Measurements from ENCODE around the gene AFAP1.

- TF ChIP-seq, protein P1, sequence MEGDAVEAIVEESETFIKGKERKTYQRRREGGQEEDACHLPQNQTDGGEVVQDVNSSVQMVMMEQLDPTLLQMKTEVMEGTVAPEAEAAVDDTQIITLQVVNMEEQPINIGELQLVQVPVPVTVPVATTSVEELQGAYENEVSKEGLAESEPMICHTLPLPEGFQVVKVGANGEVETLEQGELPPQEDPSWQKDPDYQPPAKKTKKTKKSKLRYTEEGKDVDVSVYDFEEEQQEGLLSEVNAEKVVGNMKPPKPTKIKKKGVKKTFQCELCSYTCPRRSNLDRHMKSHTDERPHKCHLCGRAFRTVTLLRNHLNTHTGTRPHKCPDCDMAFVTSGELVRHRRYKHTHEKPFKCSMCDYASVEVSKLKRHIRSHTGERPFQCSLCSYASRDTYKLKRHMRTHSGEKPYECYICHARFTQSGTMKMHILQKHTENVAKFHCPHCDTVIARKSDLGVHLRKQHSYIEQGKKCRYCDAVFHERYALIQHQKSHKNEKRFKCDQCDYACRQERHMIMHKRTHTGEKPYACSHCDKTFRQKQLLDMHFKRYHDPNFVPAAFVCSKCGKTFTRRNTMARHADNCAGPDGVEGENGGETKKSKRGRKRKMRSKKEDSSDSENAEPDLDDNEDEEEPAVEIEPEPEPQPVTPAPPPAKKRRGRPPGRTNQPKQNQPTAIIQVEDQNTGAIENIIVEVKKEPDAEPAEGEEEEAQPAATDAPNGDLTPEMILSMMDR (IDR thresholded peaks at IDR 0.05; ENCODE audit: extremely low read depth in 1 of 2, insufficient read depth in 1 of 2, low read depth in 1 of 2, low read length in 2 of 2): no peak
- TF ChIP-seq EZH2 (IDR thresholded peaks at IDR 0.05; ENCODE audit: borderline replicate concordance, low read depth, low read length, severe bottlenecking): no peak
- no peak for TF ChIP-seq POLR2A (IDR thresholded peaks at IDR 0.05; ENCODE audit: low read depth, low read length)
- TF ChIP-seq POLR2AphosphoS5 (IDR thresholded peaks at IDR 0.05; ENCODE audit: insufficient read depth, low read depth, low read length): peak; percentile 96
- peak; percentile 83 for TF ChIP-seq JUN (IDR thresholded peaks at IDR 0.05; ENCODE audit: borderline replicate concordance, insufficient read depth, insufficient read length, low read depth)
- TF ChIP-seq, protein P2, sequence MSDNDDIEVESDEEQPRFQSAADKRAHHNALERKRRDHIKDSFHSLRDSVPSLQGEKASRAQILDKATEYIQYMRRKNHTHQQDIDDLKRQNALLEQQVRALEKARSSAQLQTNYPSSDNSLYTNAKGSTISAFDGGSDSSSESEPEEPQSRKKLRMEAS (IDR thresholded peaks at IDR 0.05; ENCODE audit: insufficient read depth, insufficient read length): no peak
- TF ChIP-seq GATA2 (IDR thresholded peaks at IDR 0.05; ENCODE audit: insufficient read depth, insufficient read length, low read depth, low read length): peak; percentile 94
- TF ChIP-seq FOS (IDR thresholded peaks at IDR 0.05; ENCODE audit: borderline replicate concordance, insufficient read depth, low read length): peak; percentile 95
- peak; percentile 68 for TF ChIP-seq MYC (IDR thresholded peaks at IDR 0.05; ENCODE audit: low read depth, low read length)
Measured at GRCh38 chr4:7956270-7956808, 16.7 kb upstream of the AFAP1 start.
